Stimulated activated CD8-positive, alpha-beta memory T cell treated with anti-CD3 and anti-CD28 coated beads, Interleukin-4, amount 100 ng/mL, for 1 hour (primary cell): ENCODE data around the gene SLC6A18.
"Not testable (repeated sequence)": the region's sequence is repeated elsewhere in the genome, so short reads cannot be mapped to it uniquely, and the experiment has no call there.

ENCODE experiments used
- DNase-seq, 2 donors: peaks; one replicate each; pipeline ENCODE4 v3.0.0-alpha.2; 2020; ENCODE audit warnings: low read depth in 2 of 2, low spot score in 1 of 2

SLC6A18 gene

DNA sequence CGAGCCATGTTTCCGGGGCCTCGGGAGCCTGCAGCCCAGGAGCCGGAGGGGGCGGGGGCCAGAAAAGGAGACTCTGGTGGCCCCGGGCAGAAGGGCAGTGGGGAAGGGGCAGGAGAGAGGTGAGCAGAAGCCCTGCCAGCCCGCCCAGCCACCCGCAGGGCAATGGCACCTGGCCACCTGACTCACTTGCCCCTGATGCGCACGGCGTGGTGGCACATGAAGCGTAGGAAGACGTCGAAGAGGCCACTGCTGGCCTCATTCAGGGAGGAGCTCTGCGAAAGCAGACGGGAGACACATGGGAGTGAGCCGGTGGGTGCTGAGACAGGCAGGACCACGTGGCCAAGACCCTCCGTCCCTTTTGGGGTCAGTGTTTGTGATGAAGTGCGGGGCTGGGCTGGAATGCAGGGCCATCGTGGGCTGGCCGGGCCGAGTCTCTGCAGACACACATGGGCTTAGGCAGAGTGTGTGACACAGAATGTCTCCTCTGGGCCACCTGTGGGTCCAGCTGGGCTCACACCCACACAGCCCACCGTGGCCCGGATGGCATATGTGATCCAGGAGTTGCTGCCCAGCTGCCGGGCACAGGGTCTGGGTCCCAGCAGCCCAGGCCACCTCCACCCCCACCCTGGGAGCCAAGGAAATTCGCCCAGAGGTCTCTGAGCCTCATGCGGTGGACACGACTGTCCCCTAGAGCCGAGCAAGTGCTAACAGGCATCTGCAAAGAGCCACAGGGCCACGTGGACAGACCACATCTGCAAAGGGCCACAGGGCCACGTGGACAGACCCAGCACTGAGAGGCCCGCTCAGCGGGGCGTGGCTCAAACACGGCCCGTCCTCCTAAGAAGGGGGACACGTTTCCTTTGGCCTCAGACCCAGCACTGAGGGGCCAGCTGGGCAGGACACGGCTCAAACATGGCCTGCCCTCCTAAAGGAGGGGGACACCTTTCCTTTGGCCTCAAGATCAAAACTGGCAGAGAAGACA lies 46.0 kb downstream of the SLC6A18 start:
- no peak for DNase-seq

DNA sequence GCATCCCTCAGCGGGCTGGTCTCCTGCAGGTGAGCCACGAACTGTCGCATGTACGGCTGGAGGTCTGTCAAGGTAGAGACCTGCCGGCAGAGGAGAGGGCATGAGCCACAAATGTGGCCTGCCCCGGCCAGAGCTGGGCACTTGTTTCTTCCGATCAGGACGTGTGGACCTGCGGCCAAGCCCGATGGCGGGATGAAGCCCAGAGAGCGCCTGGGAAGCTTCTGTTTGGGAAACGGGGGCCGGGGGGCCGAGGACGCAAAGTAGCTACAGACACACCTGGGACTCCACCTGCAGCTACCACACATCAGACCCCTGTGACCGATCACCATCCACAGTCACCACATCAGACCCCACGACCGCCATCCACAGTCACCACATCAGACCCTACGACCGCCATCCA lies 47.0 kb downstream of the SLC6A18 start:
- no peak for DNase-seq

DNA sequence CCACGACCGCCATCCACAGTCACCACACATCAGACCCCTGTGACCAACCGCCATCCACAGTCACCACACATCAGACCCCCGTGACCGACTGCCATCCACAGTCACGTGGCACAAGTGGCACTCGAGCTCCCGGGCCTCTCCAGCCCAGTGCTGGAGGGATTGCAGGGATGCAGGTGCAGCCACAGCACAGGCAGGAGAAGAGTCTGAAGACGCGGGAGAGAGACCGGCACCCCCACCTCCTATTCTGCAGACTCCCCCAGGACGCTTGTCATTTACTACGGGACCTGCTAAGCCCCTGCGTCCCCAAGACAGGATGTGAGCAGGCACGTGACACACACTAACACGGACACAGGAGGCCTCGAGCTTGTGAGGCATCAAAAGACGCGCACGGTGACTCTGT lies 48.6 kb downstream of the SLC6A18 start:
- DNase-seq, result no peak

DNA sequence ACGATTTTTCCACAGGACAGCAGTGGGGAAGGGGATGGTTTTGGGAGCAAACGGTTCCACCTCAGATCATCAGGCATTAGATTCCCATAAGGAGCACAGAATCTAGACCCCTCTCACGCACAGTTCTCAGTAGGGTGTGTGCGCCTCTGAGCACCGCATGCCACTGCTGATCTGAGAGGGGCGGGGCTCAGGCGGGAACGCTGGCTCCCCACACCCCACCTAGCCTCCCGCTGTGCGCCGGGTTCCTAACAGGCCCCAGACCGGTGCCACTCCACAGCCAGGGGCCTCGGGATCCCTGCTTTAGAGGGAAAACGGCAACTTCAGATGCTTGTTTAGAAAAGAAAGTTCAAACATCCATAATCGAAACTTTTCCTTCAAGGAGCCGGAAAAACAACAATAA lies 49.3 kb downstream of the SLC6A18 start:
- no peak for DNase-seq

DNA sequence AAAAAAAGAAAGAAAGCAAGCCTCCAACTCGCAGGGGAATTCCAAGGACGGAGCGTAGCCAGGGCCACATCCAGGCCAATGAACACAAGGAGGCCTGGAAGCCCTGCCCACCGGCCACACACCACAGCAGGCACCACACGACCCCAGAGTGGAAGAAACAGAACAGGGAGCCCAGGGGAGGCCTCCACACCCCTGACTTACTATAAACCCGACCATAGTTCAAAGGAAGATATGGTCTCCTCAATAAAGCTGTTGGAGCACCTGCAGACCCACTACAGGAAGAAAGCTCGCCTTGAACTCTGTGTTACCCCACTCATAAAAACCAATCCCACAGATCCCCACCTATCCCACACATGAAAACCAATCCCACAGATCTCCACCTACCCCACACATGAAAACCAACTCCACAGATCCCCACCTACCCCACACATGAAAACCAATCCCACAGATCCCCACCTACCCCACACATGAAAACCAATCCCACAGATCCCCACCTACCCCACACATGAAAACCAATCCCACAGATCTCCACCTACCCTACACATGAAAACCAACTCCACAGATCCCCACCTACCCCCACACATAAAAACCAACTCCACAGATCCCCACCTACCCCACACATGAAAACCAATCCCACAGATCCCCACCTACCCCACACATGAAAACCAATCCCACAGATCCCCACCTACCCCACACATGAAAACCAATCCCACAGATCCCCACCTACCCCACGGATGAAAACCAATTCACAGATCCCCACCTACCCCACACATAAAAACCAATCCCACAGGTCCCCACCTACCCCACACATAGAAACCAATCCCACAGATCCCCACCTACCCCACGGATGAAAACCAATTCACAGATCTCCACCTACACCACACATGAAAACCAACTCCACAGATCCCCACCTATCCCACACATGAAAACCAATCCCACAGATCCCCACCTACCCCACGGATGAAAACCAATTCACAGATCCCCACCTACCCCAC lies 50.5 kb downstream of the SLC6A18 start:
- not testable (repeated sequence) for DNase-seq

DNA sequence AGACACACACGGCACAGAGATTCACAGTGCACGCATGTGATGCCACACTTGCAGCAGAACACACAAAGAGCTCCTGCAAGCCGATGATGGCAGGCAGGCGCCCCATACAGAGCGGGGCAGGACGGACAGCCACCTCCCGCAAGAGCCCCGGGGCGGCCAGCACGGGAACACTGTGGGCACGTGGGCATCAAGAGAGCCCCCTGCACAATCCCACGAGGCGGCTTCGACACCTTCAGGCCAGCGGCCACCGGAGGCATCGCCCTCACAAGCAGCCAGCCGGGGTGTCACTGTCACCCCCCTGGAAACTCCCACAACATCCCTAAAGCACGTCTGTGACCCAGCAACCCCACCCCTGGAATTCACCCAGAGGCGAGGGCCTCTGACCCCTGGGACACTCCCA lies 51.7 kb downstream of the SLC6A18 start:
- no peak for DNase-seq

DNA sequence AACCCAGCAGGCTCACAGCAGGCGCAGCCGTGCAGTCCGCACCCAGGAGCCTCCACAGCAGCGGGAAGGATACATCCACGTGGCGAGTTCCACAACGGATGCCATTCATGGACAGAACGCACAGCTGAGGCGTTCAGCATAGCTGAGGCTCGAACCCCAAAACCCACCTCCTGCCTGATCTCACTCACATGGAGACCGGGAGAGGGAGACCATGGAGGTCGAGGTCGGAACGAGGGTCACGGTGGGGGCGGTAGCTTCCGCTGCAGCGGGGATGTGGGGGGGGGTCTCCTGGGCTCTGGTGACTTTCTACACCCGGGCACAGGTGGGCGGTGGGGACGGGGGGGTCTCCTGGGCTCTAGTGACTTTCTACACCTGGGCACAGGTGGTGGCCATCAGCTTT lies 52.1 kb downstream of the SLC6A18 start:
- no peak for DNase-seq

DNA sequence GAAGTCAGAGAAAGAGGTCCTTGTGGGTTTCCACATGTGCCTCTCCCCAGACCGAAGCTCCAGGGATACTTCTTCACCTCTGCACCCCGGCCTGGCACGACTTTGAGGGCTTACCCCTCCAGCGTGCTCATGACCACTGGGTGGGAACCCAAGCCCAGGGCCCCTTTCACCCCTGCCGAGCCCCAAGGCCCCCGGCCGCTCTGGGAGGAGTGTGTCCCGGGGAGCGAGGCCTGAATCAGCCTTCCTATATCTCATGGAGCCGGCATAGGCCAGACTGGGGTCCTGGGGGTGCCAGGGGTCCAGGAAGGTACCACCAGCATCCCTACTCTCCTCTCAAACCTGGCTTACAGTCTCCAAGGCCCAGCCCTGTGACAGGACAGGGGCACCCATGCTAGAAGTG lies 52.6 kb downstream of the SLC6A18 start:
- no peak for DNase-seq

DNA sequence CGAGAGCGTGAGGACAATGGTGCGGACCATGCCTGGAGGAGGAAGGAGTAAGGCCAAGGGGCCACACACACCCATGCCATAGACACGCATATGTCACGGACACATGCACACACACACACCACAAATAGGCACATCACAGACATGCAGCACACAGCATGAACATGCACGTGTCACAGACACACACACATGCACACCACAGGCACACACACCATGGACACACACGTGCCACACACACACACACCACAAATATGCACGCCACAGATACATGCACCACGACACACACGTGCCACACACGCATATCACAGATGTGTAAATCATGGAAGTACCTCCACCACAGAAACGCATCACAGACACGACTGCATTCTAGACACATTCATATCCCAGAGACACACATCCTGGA lies 53.0 kb downstream of the SLC6A18 start:
- no peak for DNase-seq

DNA sequence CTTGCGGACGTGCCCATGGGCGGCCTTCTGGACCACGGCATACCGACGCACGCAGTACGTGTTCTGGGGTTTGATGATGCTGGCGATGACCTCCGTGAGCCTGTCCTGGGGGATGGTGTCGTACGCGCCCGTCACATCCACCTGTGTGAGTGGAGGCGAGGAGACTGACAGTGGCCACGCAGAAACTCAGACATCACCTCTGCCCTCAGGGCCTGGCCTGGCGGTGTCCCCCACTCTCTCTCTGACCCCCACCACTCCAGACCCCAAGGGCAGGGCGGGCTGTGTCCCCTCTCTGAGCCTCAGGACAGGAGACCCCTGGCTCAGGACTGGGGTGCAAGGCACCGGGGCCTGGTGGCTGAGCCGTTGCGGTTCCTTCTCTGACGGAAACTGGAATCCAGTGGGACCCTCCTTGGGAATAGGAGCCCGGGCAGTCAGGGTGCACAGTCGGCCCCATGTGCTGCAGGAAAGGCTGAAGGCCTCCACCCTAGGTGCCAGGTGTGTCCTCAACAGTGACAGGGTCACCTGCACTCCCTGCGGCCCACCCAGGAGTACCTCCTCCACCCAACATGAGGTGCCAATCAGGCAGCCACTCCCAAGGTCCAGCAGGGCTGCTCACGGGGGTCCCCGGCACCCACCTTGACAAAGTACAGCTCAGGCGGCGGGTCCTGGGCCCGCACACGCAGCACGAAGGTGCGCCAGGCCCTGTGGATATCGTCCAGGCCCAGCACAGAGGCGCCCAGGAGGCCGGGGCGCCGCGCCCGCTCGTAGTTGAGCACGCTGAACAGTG lies 53.7 kb downstream of the SLC6A18 start:
- DNase-seq, result no peak

DNA sequence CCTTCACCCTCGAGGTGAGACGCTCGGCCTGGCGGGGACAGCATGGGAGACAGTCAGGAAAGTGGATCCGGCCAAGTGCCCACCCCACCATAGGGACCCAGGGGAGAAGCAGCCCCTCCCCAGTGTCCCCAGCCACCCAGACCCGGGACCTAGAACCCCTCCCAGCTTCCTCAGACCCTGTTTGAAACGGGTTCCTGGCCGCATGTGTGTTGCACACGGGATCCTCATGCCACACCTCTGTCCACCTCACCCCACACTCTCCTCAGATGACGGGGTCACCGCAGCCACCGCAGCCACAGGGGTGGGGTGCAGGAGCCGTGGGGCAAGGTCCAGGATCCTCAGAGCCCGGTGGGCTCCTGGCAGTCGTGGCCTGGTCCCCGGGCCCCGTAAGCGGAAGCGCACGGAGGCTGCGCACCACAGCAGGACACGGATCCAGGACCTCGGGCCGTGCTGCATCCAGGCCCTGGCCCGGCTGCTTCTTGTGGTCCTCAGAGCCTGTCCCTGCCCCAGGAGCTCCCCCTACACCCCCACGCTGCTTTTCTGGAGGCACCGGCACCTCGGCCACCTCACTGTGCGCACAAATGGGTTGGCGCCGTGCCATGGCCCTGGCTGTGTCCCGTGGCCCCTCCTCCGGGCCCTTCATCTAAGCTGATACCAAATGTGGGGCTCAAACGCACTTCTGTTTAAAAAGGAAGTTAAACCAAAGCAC lies 54.4 kb downstream of the SLC6A18 start:
- DNase-seq, result no peak

DNA sequence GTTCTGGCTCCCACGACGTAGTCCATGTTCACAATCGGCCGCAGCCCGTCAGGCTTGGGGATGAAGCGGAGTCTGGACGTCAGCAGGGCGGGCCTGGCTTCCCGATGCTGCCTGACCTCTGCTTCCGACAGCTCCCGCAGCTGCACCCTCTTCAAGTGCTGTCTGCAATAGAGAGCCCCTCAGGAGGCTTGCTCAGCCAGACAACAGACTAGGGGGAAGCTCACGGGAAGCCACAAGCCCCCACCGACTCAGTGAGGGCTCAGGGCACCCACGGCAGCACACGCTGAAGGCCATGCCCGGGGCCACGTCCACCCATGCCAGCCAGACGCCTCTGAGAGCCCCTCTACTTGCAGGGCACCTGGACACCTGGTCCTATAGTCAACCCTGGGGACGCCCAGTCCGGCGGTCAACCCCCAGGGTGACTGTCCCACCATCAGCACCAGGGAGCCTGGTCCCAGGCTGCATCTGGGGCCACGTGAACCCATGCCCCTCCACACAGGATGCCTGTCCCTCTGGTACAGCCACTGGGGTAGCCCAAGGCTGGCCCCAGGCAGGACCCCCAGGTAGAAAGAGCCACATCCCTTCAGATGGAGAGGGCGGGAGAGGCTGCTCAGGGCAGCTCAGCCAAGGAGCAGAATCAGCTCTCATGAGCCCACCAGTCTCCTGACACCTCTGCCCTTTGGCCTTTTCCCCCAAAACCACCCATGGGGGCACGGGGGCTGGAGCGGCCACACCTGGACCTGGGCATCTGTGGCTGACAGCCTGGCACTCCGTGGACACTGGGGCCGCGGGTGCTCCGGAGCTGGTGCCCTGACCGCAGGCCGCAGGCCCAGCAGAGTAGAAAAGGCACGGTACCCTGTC lies 55.2 kb downstream of the SLC6A18 start:
- no peak for DNase-seq

DNA sequence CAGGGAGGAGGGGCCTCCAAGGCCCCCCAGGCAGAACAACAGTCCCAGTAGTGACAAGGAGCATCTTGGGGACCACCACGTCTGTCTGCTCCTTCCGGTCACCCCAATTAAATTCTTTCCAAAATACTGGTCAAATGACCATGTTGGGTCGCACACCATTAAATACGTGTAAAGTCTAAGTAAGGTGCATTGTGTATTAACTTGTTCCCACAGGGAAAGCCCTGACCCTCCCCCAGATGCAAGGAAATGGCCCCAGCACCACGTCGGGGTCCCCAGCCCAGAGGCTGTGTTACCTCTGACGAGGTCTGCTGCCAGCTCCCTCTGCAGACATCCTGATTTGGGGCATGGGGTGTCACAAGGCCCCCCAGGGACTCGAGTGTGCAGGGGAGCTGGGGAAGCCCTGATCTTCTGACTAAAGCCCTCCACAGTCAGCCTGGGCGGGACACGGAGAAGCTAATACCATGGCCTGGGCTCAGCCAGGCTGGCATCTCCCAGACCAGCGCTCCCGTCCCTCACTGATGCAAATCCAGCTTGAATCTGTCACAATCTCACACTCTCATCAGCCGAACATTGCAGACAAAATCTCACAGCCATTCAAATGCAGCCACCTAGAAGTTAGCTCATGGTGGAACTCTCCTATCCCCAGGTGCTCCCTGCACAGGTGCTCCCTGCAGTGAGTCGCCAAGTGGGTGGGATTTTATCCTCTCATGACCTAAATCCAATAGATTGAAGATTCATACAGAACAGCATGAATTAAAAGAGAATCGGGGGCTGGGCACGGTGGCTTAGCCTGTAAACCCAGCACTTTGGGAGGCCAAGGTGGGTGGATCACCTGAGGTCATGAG lies 56.1 kb downstream of the SLC6A18 start:
- DNase-seq, result no peak

DNA sequence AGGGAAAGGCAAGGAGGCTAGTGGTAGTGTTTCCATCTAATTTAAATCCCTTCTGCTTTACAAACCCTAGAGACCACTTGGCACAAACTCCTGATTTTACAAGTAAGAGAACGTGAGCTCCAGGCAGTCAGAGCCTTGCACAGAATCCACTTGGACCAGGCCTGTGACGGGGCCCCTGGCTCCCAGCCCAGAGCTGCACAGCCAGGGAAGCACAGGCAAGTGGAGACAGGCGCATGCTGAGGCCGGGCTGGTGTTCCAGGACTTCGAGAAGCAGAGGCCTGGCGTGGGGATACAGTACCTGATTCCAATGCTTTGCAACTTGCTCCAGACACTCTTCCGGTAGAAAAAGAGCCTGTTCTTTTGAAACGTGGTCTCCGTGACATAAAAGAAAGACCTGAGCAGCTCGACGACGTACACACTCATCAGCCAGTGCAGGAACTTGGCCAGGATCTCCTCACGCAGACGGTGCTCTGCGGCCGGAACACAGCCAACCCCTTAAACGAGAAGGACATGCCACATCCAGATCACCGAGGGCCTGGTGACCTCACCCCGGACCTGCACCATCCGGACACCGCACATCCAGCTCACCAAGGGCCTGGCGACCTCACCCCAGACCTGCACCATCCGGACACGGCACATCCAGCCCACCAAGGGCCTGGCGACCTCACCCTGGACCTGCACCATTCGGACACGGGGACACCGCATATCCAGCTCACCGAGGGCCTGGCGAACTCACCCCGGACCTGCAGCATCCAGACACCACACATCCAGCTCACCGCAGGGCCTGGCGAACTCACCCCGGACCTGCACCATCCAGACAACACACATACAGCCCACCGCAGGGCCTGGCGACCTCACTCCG lies 57.2 kb downstream of the SLC6A18 start:
- no peak for DNase-seq

DNA sequence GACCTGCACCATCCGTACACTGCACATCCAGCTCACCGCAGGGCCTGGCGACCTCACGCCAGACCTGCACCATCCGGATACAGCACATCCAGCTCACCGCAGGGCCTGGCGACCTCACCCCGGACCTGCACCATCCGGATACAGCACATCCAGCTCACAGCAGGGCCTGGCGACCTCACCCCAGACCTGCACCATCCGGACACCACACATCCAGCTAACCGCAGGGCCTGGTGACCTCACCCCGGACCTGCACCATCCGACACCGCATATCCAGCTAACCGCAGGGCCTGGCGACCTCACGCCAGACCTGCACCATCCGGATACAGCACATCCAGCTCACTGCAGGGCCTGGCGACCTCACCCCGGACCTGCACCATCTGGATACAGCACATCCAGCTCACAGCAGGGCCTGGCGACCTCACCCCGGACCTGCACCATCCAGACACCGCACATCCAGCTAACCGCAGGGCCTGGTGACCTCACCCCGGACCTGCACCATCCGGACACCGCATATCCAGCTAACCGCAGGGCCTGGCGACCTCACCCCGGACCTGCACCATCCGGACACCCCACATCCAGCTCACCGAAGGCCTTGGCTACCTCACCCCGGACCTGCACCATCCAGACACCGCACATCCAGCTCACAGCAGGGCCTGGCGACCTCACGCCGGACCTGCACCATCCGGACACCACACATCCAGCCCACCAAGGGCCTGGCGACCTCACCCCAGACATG lies 58.0 kb downstream of the SLC6A18 start:
- DNase-seq, result not testable (repeated sequence)

DNA sequence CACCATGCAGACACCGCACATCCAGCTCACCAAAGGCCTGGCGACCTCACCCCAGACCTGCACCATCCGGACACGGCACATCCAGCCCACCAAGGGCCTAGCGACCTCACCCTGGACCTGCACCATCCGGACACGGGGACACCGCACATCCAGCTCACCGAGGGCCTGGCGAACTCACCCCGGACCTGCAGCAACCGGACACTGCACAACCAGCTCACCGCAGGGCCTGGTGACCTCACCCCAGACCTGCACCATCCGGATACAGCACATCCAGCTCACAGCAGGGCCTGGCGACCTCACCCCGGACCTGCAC lies 58.5 kb downstream of the SLC6A18 start:
- DNase-seq, result not testable (repeated sequence)

DNA sequence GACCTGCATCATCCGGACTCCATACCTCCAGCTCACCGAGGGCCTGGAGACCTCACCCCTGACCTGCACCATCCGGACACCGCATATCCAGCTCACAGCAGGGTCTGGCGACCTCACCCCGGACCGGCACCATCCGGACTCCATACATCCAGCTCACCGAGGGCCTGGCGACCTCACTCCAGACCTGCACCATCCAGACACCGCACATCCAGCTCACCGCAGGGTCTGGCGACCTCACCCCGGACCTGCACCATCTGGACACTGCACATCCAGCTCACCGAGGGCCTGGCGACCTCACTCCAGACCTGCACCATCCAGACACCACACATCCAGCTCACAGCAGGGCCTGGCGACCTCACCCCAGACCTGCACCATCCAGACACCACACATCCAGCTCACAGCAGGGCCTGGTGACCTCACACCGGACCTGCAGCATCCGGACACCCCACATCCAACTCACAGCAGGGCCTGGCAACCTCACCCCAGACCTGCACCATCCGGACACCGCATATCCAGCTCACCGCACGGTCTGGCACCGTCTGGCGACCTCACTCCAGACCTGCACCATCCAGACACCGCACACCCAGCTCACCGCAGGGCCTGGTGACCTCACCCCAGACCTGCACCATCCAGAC lies 59.3 kb downstream of the SLC6A18 start:
- DNase-seq, result not testable (repeated sequence)
